Skin of body (tissue), 2 donors: ENCODE results near the gene NAT14. TPM values are rescaled to one million over a fixed set of nuclear protein-coding genes. Genes with fewer than 3 reads are reported as not detected.
A peak's percentile ranks its signal among the peaks of the same experiment; 100 is the strongest.

ENCODE experiments used
- DNase-seq: peaks from one replicate; lab custom pipeline; 2025; lab: John Stamatoyannopoulos, UW
- total RNA-seq: library from RNA; depleted of rRNA; stranded (reverse); fragments of >200 nt; gene quantifications from one replicate; pipeline ENCODE4 v1.2.3, GENCODE V29; 2014

NAT14 gene
- total RNA-seq, 1 donor from 2014 or later, result 6.1 TPM

- no peak for DNase-seq
Measured at GRCh38 chr19:55500368-55500952, 15.5 kb downstream of the NAT14 start.

GRCh38 chr19:55502197-55502952, 17.4 kb downstream of the NAT14 start:
- no peak for DNase-seq

- DNase-seq, result no peak
Measured at GRCh38 chr19:55503157-55503501, 18.1 kb downstream of the NAT14 start.

DNA sequence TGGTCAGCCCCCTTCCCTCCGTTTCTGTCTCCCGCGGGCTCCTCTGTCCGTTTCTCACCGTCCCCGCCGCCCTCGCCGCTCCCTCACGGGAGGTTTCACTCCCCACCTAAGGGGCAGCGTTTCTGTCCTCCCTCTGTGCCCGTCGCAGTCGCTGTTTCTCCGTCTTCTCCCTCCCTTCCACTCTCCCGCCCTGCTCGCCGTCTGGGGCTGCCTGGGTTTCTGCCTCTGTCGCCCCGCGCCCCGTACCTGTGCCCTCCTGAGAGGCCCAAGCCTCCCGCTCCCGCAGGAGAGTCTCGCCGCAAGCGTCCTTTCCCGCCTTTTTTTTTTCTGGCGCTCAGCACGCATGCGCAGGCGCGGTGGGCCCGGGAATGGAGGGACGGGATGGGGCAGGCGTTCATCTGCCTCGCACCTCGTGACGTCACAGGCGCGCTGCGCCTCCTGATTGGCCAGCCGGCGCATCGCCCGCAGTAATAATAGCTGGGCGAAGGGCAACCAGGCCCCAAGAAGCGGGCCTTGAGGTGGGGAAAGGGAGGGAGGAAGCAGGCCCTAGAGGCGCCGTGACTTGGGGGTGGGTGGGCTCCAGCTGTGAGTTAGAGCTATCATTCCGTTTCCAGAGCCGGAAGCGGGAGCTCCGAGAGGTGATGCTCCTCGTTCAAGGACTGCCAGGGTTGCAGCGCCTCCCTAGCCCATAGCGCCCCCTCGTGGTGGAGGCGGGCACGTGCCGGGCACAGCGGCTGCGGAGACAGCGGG, 18.7 kb downstream of the NAT14 start:
- DNase-seq, result peak; percentile 82

GRCh38 chr19:55504252-55504603, 19.2 kb downstream of the NAT14 start:
- no peak for DNase-seq

DNA sequence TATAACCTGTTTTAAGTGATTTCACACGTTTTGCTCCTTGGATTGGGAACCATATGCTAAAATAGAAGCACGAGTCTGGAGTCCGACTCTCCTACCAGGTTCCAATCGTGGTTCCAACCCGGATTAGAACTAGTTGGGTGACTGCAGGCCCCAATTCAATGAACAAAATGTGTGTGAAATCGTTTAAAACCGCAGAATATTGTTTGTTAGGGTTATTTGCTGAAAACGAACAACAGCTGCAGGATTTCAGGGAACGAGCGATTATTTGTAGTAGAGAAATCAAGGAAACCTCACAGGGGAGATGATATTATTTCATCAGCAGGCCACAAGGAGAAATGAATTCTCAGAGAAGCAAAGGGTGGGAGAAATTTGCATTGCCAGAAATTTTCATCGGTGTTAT, 20.0 kb downstream of the NAT14 start:
- DNase-seq, result no peak

GRCh38 chr19:55508120-55508519, 23.1 kb downstream of the NAT14 start:
- no peak for DNase-seq

DNA sequence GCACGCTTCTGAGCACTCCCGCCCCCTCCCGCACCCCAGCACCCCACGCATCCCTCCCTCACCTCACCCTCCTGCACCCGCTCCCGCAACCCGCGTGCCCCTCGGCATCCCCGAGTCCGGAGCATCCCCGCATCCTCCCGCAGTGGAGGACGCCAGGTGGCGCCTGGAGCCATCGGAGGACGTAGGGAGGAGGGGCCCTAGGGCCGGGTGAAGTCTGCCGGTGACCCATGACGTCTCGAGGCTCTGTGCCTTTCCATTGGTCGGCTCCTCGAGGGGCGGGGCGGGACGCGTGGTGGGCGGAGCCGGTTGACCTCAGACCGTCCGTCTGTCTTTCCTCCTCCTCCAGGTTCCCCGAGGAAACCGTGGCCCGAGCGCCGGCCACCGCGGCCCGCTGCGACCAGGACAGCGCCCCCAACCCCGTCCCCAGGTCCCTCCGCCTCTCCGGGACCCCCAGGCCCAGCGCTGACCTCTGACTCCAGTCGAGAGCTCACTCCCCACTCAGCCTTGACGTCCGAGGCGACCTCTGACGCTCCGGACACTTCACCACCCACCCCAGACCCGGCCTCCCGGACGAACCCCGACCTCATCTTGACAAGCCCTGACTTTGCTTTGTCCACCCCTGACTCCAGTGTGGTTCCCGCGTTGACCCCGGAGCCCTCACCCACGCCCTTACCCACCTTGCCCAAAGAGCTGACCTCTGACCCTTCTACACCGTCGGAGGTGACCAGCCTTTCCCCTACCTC, 32.1 kb downstream of the NAT14 start:
- peak; percentile 87 for DNase-seq

DNA sequence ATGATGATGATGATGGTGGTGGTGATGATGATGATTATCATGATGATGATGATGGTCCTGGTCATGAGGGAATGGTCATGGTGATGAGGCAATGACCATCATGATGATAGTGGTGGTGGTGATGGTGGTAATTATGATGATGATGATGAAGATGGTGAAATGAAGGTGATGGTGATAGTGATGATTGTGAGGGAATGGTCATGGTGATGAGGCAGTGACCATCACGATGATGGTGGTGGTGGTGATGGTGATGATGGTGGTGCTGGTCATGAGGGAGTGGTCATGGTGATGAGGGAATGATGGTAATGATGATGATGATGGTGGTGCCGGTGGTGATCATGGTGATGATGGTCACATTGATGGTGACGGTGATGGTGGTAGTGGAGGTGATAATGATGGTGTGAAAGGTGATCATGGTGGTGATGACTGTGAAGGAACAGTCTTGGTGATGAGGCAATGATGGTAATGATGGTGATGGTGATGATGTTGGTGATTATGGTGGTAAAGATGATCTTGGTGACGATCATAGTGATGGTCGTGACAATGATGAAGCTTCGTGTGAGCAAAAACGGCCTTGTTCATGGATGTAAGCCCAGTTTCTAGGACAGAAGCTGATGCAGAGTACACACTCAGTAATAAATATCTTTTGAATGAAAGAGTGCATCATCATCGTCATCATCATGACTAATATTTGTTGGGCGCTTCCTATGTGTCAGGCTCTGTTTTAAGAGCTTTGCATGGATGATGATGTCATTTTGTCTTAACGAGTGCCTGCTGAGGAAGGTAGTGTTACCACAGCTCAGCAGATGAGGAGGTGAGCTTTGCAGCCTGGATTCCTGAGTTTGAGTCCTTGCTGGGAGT, 34.7 kb downstream of the NAT14 start:
- DNase-seq, result no peak

- no peak for DNase-seq
Measured at GRCh38 chr19:55520691-55521292, 35.8 kb downstream of the NAT14 start.

GRCh38 chr19:55525289-55526101, 40.5 kb downstream of the NAT14 start:
- no peak for DNase-seq

DNA sequence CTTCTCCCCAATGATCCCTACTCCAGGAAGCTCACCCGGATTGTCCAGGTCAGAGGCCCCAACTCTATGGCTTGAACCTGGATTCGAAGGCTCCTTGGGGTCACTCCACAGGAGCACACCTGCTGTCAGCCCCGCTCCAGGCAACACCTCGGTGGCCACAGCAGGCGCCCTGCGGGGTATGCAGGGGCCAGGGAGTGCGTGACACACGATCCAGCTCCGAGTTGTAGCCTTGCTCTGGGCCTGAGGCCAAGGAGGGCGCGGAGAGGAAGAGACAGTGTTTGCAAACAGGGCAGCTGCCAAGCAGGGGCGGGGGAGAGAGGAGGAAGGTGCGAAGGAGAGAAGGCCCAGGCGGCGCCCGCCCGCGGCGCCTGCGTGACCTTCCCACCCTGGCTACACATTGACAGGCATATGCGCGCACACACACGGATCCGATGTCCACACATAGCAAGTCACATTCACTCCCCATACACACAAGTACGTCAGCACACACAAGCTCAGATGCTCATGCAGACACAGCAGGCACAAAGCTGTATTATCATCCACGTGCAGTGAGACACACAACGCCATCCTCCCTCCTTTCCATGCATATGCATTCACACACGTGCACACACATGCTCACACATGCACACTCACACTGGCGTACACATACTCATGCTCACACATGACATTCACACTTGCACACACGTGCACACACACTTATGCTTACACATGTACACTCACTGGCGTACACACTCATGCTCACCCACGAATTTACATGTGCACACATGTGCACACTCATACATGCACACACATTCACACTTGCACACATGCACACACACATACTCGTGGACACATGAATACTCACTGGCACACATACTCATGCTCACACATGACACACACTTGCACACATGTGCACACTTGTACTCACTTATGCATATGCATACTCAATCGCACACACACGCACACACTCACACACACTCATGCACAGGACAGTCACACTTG, 41.5 kb downstream of the NAT14 start:
- DNase-seq, result no peak

DNA sequence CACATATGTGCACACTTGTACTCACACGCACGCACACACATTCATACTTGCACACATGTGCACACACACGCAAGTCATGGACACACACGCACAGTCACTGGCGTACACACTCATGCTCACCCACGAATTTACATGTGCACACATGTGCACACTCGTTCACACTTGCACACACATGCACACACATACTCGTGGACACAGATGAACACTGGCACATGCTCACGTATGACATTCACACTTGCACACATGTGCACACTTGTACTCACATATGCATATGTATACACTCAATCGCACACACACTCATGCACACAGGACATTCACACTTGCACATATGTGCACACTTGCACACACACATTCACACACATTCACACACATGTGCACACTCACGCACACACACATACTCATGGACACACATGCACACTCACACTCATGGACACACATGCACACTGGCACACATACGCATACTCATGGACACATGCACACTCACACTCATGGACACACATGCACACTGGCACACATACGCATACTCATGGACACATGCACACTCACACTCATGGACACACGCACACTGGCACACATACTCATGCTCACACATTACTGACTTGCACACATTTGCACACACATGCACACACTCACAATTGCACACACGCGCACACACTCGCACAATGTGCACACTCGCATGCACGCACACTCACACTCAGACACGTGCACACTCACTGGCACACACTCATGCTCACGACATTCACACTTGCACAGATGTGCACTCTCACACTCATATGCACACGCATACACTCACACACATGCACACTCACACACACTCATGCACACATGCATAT, 42.4 kb downstream of the NAT14 start:
- no peak for DNase-seq

GRCh38 chr19:55528030-55528803, 43.2 kb downstream of the NAT14 start:
- DNase-seq, result no peak

GRCh38 chr19:55529636-55530234, 44.7 kb downstream of the NAT14 start:
- DNase-seq, result no peak

DNA sequence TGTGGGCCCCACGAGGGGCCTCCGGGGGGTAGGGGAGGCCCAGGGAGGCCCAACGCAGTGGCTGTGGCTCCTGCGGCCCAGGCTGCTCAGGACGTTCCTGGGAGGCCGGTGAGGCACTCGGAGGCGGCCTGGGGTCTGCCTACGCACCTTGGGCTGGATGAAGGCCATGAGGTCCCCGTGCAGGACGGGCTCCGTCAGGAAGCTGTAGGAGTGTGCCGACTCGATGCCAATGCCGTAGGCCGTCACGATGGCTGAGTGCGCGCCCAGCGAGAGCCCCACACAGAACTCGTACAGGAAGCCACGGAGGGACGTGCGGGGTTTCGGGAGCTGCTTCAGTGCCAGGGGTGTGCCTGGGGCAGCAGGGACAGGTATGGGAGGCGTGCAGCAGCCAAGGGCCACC, 46.0 kb downstream of the NAT14 start:
- no peak for DNase-seq
